Effector memory CD4-positive, alpha-beta T cell (primary cell): ENCODE measurements around the gene PCARE.
"Not testable (repeated sequence)": the region's sequence is repeated elsewhere in the genome, so short reads cannot be mapped to it uniquely, and the experiment has no call there.

Source experiments
- DNase-seq, 3 donors: peaks; one replicate each; pipeline ENCODE4 v3.0.0-alpha.2; 2020
- H3K27ac ChIP-seq: 2 replicates; pipeline ENCODE4 v1.7.0; 2013; ENCODE audit warnings: mild to moderate bottlenecking, low read length, moderate library complexity; ENCODE audit not compliant: insufficient read depth, poor library complexity, severe bottlenecking
- H3K27me3 ChIP-seq: replicated peaks from 2 replicates; pipeline ENCODE4 v1.7.0; 2013; ENCODE audit warnings: mild to moderate bottlenecking, low read length; ENCODE audit not compliant: insufficient read depth, control insufficient read depth, poor library complexity, severe bottlenecking
- H3K36me3 ChIP-seq: 2 replicates; pipeline ENCODE4 v1.7.0; 2013; ENCODE audit warnings: mild to moderate bottlenecking, low read length, moderate library complexity; ENCODE audit not compliant: control insufficient read depth, insufficient read depth
- H3K4me1 ChIP-seq: 2 replicates; pipeline ENCODE4 v1.7.0; 2013; ENCODE audit warnings: low read length, mild to moderate bottlenecking; ENCODE audit not compliant: control insufficient read depth, insufficient read depth, poor library complexity, severe bottlenecking
- H3K4me3 ChIP-seq: 2 replicates; pipeline ENCODE4 v1.7.0; 2013; ENCODE audit warnings: low read length, low read depth, mild to moderate bottlenecking; ENCODE audit not compliant: insufficient read depth, poor library complexity, severe bottlenecking
- H3K9me3 ChIP-seq: 2 replicates; pipeline ENCODE4 v1.7.0; 2013; ENCODE audit warnings: mild to moderate bottlenecking, low read length, moderate library complexity; ENCODE audit not compliant: control insufficient read depth

The PCARE gene

DNA sequence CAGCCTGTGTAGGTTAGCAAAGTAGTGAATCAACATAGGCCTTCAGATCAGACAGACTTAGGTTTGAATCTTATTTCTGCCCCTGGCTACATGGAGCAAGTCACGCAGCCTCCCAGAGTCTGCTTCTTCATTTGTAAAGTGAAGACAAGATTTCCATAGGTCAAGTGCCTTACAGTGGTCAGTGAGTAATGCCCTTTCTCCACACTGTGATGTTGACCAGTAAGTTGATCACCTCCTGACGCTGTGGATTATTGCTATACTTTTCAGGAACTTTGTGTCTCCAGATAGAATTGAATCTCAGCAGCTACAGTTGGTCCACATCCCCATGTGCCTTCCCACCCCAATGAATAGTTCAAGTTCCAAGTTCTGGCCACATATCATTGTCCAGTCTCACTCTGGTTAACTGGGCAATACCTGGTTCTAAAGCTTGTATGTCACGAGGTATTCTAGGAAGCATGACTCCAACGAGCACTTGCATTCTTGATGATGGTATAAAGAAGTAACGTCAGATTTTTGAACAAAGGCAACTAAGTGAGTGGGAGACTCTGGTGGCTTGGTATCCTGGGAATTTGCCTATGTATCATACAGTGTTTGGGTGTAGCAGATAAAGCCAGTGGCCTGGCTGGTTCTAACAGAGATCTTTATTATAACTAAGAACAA, 38.8 kb upstream of the PCARE start:
- Histone ChIP-seq H3K36me3 (no peaks in the 10 kb centered on the region), H3K4me3 (no peak overlapping the region), H3K4me1 (peaks cover 11% of the 10 kb centered on the region), H3K27me3 (no peaks in the 10 kb centered on the region), H3K27ac (no peak overlapping the region), H3K9me3 (no peaks in the 10 kb centered on the region)
- DNase-seq: no peak

DNA sequence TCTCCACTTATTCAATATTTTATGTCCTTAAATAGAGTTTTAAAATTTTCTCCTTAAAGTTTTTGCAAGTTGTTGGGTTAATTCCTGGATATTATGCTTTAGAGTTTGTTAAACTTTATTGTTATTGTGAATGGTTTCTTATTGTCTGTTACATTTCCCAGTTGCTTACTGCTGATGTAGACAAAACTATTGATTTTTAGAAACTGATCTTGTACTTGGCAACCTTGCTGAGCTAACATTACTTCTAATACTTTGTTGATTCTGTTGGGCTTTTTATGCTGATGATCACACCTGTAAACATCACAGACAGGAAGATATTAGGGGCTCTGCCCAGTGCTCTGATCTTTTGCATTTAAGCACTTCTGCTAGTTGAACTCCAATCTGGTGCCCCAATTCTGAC, 38.1 kb upstream of the PCARE start:
- Histone ChIP-seq H3K4me1 (peaks cover 9% of the 10 kb centered on the region), H3K27me3 (no peaks in the 10 kb centered on the region), H3K4me3 (no peak overlapping the region), H3K27ac (no peak overlapping the region), H3K36me3 (no peaks in the 10 kb centered on the region), H3K9me3 (no peaks in the 10 kb centered on the region)
- DNase-seq: no peak

DNA sequence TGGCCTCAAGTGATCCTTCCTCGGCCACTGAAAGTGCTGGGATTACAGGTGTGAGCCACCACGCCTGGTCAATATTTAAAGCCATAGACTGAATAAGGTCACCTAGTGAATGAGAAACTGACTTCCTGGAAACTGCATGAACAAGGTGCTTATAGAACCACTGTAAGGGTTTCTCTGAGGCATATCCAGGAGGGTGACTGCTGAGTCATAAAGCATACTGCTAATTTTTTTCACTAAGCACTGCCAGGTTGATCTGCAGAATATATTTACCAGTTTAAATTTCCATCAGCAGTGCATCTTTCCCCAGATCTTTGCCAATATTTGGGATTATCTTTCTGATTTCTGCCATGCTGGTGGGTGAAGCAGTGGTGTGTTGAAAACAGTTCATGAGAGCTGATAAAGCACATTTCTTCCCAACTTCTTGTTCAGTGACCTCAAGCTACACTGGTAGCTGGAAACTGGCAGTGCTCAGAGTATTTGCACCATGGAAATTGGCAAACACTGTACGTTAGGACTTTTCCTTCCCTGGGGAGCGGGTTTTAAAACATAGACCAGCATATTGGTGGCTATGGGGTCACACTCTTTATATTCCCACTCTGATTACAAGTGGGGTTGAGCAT, 36.7 kb upstream of the PCARE start:
- Histone ChIP-seq H3K27ac (no peak overlapping the region), H3K36me3 (no peaks in the 10 kb centered on the region), H3K27me3 (no peaks in the 10 kb centered on the region), H3K4me1 (peaks cover 7% of the 10 kb centered on the region), H3K4me3 (no peak overlapping the region), H3K9me3 (no peaks in the 10 kb centered on the region)
- no peak for DNase-seq

DNA sequence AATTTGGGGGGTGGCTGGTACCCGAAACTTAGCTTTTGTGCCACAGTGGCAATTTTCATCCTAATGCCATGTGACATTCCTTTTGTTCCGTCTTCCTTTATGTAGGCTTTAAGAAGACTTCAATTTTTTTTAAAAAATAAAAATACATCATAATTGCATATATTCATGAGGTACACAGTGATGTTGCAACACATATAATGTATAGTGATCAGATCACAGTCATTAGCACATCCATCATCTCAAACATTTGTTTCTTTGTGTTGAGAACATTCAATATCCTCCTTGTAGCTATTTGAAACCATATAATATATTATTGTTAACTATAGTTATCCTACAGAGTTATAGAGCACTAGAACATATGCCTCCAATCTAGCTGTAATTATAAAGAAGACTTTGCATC, 34.9 kb upstream of the PCARE start:
- Histone ChIP-seq H3K27me3 (no peaks in the 10 kb centered on the region), H3K4me1 (no peaks in the 10 kb centered on the region), H3K27ac (no peak overlapping the region), H3K9me3 (no peaks in the 10 kb centered on the region), H3K4me3 (no peak overlapping the region), H3K36me3 (no peaks in the 10 kb centered on the region)
- no peak for DNase-seq

DNA sequence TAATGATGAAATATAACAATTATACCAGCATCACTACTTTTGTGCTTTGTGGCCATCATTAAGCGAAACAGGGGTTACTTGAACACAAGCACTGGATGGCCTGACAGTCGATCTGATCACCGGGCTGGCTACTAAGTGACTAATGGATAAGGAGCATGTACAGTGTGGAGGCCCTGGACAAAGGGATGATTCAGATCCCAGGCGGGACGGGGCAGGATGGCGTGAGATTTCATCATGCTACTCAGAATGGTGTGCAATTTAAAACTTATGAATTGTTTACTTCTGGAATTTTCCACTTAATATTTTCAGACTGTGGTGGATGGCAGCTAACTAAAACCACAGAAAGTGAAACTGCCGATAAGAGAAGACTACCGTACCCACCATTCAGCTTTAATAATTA, 33.9 kb upstream of the PCARE start:
- no peaks in the 10 kb centered on the region for H3K4me1 ChIP-seq
- no peak overlapping the region for H3K27ac ChIP-seq
- no peak for DNase-seq
- H3K4me3 ChIP-seq: no peak overlapping the region
- H3K27me3 ChIP-seq: no peaks in the 10 kb centered on the region
- no peaks in the 10 kb centered on the region for H3K9me3 ChIP-seq
- H3K36me3 ChIP-seq: no peaks in the 10 kb centered on the region

DNA sequence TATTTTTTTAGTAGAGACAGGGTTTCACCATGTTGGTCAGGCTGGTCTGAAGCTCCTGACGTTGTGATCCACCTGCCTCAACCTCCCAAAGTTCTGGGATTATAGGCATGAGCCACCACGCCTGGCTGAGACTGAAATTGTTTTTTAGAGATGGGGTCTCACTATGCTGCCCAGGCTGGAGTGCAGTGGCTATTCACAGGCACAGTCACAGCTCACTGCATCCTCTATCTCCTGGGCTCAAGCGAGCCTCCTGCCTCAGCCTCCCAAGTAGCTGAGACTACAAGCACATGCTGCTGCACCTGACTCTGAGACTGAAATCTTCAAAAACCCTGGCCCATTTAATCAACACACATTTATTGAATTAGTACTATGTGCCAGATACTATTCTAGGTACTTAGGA, 33.2 kb upstream of the PCARE start:
- not testable (repeated sequence) for H3K36me3 ChIP-seq, H3K27ac ChIP-seq, DNase-seq, H3K27me3 ChIP-seq, H3K9me3 ChIP-seq, H3K4me1 ChIP-seq, H3K4me3 ChIP-seq

DNA sequence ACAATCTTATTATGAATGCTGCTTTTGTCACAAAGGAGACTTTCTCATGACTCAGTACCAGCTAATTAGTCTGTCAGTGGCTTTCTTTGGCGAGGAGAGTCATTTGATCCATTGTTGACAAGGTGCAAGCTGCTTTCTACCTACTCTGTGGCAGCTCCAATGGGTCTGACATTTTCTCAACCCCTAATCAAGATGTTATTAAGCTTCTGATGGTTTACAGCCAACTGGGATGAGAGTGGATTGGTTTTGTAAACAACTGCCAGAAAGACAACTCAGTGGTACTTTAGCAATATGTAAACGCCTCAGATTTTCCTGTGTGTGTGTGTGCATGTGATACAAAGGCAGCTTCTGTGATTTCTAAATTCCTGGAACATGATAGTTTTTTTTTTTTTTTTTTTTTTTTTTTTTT, 32.7 kb upstream of the PCARE start:
- no peaks in the 10 kb centered on the region for H3K27me3 ChIP-seq
- no peaks in the 10 kb centered on the region for H3K4me1 ChIP-seq
- no peaks in the 10 kb centered on the region for H3K36me3 ChIP-seq
- H3K9me3 ChIP-seq: no peaks in the 10 kb centered on the region
- H3K4me3 ChIP-seq: no peak overlapping the region
- no peak for DNase-seq
- H3K27ac ChIP-seq: no peak overlapping the region

DNA sequence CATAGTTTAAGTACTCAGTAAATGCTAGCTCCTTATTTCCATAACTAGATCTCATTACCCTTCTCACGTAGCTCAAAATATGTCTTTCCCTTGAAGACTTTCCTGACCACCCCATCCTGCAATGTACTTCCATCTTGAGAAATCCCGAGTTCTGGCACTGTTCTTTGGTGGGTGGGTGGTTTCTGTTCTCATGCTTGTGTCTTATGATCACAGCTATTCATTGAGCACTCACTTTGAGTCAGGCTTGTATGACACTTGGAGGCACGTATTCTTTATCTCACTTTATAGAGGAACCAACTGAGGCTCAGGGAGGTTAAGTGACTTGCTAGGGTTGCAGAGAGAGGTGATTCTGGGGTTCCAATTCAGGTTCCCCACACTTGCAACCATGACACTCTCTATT, 31.9 kb upstream of the PCARE start:
- Histone ChIP-seq H3K4me3 (no peak overlapping the region), H3K36me3 (no peaks in the 10 kb centered on the region), H3K27ac (no peak overlapping the region), H3K4me1 (no peaks in the 10 kb centered on the region), H3K9me3 (no peaks in the 10 kb centered on the region), H3K27me3 (no peaks in the 10 kb centered on the region)
- no peak for DNase-seq

DNA sequence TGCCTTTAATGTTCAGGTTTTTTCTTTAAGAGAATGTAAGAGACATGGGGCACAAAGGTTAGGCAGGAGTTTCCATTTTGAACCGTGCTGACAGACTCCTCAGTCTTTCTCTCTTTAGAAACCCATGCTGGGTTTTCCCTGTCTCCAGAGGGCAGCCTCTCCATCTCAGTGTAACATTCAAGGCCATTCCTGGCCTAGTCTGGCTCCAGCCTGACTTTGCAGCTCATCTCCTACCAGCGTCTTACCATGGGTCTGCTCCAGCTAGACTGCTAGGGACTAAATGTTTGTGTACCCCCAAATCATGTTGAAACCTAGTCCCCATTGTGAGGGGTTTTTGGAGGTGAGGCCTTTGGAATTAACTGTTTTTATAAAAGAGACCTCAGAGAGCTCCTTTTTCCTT, 31.1 kb upstream of the PCARE start:
- H3K4me1 ChIP-seq: no peaks in the 10 kb centered on the region
- H3K4me3 ChIP-seq: no peak overlapping the region
- H3K27me3 ChIP-seq: no peaks in the 10 kb centered on the region
- no peaks in the 10 kb centered on the region for H3K9me3 ChIP-seq
- no peaks in the 10 kb centered on the region for H3K36me3 ChIP-seq
- no peak overlapping the region for H3K27ac ChIP-seq
- no peak for DNase-seq

DNA sequence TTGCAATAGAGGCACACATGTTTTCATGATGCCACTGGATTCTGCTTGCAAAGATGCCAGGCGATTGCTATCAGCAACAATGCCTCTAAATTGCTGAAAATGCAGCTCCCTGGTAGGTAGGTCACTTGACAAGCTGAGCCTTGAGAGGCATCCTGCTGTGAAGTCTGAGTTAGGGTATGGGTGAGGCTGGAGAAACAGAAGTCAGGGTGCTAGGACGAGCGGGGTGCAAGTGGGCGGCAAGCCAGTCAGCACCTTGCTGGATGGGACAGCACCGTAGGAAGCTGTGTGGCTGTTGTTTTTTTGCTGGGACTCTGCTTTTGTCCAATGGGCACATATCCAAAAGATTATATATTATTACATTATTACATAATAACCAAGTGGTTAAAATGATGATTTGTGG, 30.4 kb upstream of the PCARE start:
- H3K4me1 ChIP-seq: no peaks in the 10 kb centered on the region
- H3K36me3 ChIP-seq: no peaks in the 10 kb centered on the region
- no peaks in the 10 kb centered on the region for H3K27me3 ChIP-seq
- no peak overlapping the region for H3K27ac ChIP-seq
- DNase-seq: no peak
- H3K9me3 ChIP-seq: no peaks in the 10 kb centered on the region
- H3K4me3 ChIP-seq: no peak overlapping the region
